ENCODE data around the gene ZNF260. TPM values are rescaled to one million over a fixed set of nuclear protein-coding genes. Genes with fewer than 3 reads are reported as not detected.

The ZNF260 gene
- total RNA-seq, 6 donors from 2014 or later = 2.1 to 18.1 (median 5.9) TPM

DNA sequence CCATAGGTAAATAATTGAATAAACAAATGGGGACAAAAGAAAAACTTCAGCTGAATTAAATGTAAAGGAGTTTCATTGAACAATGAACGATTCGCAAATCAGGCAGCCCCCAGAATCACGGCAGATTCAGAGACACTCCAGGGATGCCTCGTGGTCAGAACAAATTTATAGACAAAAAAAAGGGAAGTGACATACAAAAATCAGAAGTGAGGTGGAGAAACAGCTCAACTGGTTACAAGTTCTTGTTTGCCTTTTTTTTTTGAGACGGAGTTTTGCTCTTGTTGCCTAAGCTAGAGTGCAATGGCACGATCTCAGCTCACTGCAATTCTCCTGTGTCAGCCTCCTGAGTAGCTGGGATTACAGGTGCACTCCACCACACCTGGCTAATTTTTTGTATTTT is 44.4 kb downstream of the ZNF260 start:
- WGBS, 2 donors = 89% methylated on average over 6 of the region's 6 CpGs

DNA sequence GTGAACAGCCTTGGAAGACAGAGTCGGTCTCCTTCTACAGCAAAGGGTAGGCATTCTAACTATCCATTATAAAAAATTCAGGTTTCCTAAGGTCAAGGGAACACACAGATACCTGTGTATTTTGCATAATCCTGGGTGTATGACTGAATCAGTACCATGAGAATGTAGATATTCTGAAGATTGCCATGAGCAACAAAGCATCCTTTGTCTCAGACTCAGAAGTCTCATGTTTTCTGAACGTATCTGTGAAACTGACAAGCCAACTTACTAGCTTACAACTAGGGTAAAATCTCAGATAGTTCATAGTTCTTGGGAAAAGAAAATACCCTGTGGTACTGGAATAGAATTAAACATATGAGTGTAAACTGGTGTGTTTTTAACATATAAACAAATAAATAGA is 45.2 kb downstream of the ZNF260 start:
- H3K27me3 ChIP-seq = no peaks in the 10 kb centered on the region
- peaks cover 0 to 5% (median 2%) of the 10 kb centered on the region in 4 donors for H3K4me1 ChIP-seq
- no peak overlapping the region for H3K27ac ChIP-seq
- WGBS, 2 donors = 88 to 94% methylated on average over 2 of the region's 2 CpGs
- peaks cover 0 to 7% (median 0%) of the 10 kb centered on the region in 4 donors for H3K36me3 ChIP-seq
- peaks cover 0 to 46% (median 24%) of the 10 kb centered on the region in 4 donors for H3K9me3 ChIP-seq
- no peak for ATAC-seq (ENCODE audit: low FRiP score in 2 of 2)
- TF ChIP-seq POLR2AphosphoS5 (IDR thresholded peaks at IDR 0.05) (no peak), EP300 (IDR thresholded peaks at IDR 0.05) (no peak), POLR2A (IDR thresholded peaks at IDR 0.05) (no peak)
- TF ChIP-seq, protein P1, sequence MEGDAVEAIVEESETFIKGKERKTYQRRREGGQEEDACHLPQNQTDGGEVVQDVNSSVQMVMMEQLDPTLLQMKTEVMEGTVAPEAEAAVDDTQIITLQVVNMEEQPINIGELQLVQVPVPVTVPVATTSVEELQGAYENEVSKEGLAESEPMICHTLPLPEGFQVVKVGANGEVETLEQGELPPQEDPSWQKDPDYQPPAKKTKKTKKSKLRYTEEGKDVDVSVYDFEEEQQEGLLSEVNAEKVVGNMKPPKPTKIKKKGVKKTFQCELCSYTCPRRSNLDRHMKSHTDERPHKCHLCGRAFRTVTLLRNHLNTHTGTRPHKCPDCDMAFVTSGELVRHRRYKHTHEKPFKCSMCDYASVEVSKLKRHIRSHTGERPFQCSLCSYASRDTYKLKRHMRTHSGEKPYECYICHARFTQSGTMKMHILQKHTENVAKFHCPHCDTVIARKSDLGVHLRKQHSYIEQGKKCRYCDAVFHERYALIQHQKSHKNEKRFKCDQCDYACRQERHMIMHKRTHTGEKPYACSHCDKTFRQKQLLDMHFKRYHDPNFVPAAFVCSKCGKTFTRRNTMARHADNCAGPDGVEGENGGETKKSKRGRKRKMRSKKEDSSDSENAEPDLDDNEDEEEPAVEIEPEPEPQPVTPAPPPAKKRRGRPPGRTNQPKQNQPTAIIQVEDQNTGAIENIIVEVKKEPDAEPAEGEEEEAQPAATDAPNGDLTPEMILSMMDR (IDR thresholded peaks at IDR 0.05) = no peak
- DNase-seq = no peak
- H3K4me3 ChIP-seq = no peak overlapping the region

More for the DNA sequence above, 44.4 kb downstream of the ZNF260 start:
- Histone ChIP-seq H3K36me3 (peaks cover 0 to 7% (median 0%) of the 10 kb centered on the region in 4 donors), H3K27me3 (no peaks in the 10 kb centered on the region), H3K27ac (no peak overlapping the region), H3K4me3 (no peak overlapping the region), H3K4me1 (peaks cover 0 to 13% (median 9%) of the 10 kb centered on the region in 4 donors), H3K9me3 (peaks cover 0 to 41% (median 20%) of the 10 kb centered on the region in 4 donors)
- DNase-seq (no peak), ATAC-seq (ENCODE audit: low FRiP score in 2 of 2) (no peak)
- TF ChIP-seq POLR2AphosphoS5 (IDR thresholded peaks at IDR 0.05) (no peak), POLR2A (IDR thresholded peaks at IDR 0.05) (no peak)
- TF ChIP-seq, protein P1 (IDR thresholded peaks at IDR 0.05) = no peak

Other genes with a start within 250 kb of the ZNF260 start
- gene ZFP14, start 149.1 kb downstream of the ZNF260 start, total RNA-seq = 10 to 100 TPM in 1 of 6 donors, 1 to 10 TPM in 5; 1.7 to 11.5 (median 6.1) TPM
- 1 to 10 TPM in 5 of 6 donors, under 1 TPM in 1; 0.78 to 8.1 (median 4.2) TPM for gene ZFP82, start 109.6 kb downstream of the ZNF260 start, total RNA-seq
- gene ZNF566, start 38.7 kb downstream of the ZNF260 start, total RNA-seq = 10 to 100 TPM in 2 of 6 donors, 1 to 10 TPM in 4; 5.5 to 17.6 (median 8.1) TPM
- gene ZNF529, start 45.0 kb upstream of the ZNF260 start, total RNA-seq = 10 to 100 TPM in 3 of 6 donors, 1 to 10 TPM in 3; 6.0 to 18.9 (median 10.0) TPM
- 1 to 10 TPM in 5 of 6 donors, under 1 TPM in 1; 0.78 to 5.7 (median 4.1) TPM for gene ZNF382, start 77.0 kb upstream of the ZNF260 start, total RNA-seq
- gene ZNF461, start 138.6 kb upstream of the ZNF260 start, total RNA-seq = 10 to 100 TPM in 1 of 6 donors, 1 to 10 TPM in 5; 4.2 to 17.4 (median 7.1) TPM
- gene ZNF567, start 159.3 kb upstream of the ZNF260 start, total RNA-seq = 10 to 100 TPM in 2 of 6 donors, 1 to 10 TPM in 4; 4.4 to 23.0 (median 6.1) TPM
- 1 to 10 TPM in 5 of 6 donors, under 1 TPM in 1; 0.44 to 3.0 (median 1.2) TPM for gene ZNF850, start 244.5 kb upstream of the ZNF260 start, total RNA-seq

Measured in upper lobe of left lung (tissue), 6 donors.